GM18499 (cell line): ENCODE results near the gene S1PR2.

Source experiments
- ATAC-seq: cut with Tn5 transposase; IDR thresholded peaks from one replicate; pipeline ENCODE4 v1.9.1; 2021; ENCODE audit warnings: moderate number of reproducible peaks; ENCODE audit not compliant: insufficient read depth, unreplicated experiment

The S1PR2 gene, protein sequence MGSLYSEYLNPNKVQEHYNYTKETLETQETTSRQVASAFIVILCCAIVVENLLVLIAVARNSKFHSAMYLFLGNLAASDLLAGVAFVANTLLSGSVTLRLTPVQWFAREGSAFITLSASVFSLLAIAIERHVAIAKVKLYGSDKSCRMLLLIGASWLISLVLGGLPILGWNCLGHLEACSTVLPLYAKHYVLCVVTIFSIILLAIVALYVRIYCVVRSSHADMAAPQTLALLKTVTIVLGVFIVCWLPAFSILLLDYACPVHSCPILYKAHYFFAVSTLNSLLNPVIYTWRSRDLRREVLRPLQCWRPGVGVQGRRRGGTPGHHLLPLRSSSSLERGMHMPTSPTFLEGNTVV

DNA sequence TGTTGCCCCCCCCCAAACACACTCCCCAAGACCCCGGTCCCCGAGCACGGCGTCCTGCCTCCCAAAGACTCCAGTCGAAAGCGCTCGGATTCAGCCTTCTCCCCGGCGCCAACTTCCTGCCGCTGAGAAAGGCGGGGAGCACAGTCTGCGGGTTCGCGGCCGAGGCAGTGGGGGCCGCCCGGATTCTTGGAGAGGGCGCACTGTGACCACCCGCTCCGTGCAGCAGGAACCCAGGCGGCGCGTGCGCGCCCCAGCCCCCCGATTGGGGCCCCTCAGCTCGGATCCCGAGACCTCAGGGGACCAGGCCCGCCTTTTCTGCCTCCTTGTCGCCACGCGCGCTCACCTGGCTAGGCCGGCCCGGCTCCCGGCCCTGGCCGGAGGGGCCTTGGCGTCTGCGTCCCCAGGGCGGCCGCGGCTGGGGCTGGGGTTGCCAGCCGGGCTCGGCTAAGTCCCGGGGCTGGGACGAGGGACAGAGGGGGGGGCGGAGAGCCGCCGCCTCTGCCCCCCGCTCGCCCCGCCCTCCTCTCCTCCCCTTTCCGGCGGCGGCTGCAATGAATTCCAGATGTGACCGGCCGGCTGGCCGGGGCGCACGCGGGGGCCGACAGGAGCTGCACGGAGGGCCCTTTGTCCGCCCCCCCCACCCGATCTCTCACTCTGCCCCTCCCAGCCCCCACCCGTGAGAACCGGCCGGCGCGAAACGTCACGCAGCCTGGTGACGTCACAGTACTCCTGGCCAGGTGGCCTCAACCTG is at the start of gene S1PR2:
Gene S1PR2 (minus strand): TSS at position 471 of the 751 bp plus-strand sequence. CDS start 6,426 bp downstream, outside the sequence.
- no peak for ATAC-seq

DNA sequence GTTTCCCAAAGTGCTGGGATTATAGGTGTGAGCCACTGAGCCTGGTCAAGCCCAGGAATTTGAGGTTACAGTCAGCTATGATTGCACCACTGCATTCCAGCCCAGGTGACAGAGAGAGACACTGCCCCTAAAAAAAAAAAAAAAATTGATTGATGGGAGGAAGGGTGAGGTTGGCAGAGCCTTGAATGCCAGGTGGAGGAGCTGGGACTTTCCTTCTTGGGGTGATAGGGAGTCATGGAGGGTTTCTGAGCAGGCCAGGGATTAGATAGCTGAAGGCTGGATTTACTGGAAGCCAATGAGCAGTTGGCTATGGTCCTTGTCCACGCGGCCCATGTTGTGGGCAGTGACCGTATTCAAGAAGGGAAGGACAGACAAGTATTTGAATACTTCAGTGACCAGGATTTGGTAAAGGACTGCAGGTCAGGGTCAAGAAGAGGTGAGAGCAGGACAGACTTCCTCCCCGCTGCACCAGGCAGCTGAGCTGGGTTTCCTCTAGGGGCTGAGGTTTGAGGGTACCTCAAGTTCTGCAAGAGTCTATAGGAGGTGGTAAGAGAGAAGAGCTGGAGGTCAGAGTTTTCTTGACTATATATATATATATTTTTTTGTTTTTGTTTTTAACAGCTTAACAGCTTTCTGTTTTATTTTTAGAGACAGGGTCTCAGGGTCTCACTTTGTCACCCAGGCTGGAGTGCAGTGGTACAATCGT is 48.8 kb upstream of the S1PR2 start:
- no peak for ATAC-seq

DNA sequence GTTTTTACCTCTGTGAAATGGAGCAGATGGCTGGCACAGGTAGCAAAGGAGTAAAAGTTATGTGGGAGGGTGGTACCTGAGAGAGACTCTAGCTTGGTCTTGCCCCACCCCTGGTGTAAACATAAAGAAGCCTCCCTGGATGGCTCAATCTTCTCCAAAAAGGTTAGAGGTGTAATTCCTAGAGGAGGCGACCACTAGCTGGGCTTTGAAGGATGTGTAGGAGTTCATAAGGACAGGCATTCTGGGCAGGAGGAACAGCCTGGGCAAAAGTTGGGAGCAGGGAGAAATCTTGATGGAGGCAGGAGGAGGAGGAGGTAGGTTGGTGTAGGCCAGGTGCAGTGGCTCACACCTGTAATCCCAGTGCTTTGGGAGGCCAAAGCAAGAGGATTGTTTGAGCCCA is 47.8 kb upstream of the S1PR2 start:
- no peak for ATAC-seq

DNA sequence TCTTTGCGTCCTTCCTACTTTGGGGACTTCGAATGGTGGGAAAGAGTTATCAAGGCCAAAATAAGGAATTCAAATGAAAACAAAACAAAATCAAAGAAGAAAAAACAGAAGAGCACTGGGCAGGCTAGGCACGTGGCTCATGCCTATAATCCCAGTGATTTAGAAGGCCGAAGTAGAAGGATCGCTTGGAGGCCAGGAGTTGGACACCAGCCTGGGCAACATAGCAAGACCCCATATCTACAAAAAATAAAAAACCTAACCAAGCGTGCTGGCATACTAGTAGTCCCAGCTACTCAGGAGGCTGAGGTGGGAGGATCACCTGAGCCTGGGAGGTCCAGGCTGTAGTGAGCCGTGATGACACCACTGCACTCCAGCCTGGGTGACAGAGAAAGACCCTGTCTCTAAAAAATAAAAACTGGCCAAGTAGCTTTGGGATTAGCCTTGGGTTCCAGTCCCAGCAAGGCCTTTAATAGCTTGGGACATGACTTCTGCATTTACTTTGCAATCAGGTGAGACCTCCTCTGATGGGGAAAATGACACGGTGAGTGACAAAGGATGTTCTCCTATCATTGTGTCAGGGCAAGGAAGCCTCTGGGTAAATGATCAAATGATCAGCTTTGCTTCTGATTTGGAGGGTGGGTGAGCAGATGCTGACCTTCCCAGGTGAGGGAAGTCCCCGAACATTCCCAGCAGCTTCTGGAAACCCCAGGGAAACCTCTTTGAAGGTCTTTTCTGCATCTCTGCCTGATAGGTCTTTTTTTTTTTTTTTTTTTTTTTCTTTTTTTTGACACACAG is 46.9 kb upstream of the S1PR2 start:
- ATAC-seq: no peak

DNA sequence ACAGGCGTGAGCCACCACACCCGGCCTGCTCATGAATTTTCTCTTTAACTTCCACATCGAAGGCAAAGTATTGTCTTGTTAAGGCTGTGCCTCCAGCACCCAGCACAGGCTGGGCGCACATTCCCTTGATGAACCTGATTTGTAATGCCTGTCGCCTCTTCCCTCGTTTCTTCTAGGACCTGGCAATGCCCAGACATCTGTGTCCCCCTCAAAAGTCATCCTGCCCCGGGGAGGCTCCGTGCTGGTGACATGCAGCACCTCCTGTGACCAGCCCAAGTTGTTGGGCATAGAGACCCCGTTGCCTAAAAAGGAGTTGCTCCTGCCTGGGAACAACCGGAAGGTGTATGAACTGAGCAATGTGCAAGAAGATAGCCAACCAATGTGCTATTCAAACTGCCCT is 43.5 kb upstream of the S1PR2 start:
- ATAC-seq: no peak

DNA sequence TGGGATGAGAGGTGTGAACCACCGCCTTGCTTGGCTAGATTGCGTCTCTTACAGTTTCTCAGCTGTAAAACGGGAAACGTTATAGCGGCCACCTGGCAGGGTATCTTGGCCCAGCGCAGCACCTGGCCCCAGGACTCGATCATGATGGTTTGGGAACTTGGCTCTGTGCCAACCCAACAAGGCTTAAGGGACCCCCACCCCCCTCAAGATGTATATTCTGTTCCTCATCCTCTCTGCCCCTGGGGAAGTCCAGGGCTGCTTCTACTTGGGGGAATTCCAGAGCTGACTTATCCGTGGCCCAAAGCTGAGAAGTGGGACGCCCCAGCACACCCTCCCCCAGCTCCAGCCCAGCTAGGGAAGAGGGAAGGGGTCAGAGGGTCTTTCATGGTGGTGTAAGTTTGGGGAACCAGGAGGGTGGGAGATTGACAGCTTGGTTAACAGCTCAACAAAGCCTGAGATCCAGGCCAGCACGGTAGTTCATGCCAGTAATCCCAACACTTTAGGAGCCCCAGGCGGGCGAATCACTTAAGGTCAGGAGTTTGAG is 40.5 kb upstream of the S1PR2 start:
- no peak for ATAC-seq

DNA sequence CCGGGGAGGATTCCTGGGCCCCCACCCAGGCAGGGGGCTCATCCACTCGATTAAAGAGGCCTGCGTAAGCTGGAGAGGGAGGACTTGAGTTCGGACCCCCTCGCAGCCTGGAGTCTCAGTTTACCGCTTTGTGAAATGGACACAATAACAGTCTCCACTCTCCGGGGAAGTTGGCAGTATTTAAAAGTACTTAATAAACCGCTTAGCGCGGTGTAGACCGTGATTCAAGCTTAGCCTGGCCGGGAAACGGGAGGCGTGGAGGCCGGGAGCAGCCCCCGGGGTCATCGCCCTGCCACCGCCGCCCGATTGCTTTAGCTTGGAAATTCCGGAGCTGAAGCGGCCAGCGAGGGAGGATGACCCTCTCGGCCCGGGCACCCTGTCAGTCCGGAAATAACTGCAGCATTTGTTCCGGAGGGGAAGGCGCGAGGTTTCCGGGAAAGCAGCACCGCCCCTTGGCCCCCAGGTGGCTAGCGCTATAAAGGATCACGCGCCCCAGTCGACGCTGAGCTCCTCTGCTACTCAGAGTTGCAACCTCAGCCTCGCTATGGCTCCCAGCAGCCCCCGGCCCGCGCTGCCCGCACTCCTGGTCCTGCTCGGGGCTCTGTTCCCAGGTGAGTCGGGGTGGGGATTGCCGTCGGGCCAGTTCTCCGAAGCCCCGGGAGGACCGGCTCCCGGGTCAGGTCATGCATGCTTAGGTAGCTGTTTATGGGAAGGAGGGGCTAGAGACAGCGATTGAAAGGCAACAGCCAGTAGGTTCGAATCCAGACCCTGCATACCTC is 39.7 kb upstream of the S1PR2 start, which contains the start of gene ICAM1:
Gene ICAM1 (plus strand): TSS at position 505 of the 779 bp plus-strand sequence. CDS start 40 bp downstream, at position 545.
- no peak for ATAC-seq

DNA sequence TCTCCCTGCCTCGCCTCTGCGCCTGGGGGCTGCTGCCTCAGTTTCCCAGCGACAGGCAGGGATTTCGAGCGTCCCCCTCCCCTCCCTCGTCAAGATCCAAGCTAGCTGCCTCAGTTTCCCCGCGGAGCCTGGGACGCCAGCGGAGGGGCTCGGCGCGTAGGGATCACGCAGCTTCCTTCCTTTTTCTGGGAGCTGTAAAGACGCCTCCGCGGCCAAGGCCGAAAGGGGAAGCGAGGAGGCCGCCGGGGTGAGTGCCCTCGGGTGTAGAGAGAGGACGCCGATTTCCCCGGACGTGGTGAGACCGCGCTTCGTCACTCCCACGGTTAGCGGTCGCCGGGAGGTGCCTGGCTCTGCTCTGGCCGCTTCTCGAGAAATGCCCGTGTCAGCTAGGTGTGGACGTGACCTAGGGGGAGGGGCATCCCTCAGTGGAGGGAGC is 39.1 kb upstream of the S1PR2 start:
- ATAC-seq: no peak

DNA sequence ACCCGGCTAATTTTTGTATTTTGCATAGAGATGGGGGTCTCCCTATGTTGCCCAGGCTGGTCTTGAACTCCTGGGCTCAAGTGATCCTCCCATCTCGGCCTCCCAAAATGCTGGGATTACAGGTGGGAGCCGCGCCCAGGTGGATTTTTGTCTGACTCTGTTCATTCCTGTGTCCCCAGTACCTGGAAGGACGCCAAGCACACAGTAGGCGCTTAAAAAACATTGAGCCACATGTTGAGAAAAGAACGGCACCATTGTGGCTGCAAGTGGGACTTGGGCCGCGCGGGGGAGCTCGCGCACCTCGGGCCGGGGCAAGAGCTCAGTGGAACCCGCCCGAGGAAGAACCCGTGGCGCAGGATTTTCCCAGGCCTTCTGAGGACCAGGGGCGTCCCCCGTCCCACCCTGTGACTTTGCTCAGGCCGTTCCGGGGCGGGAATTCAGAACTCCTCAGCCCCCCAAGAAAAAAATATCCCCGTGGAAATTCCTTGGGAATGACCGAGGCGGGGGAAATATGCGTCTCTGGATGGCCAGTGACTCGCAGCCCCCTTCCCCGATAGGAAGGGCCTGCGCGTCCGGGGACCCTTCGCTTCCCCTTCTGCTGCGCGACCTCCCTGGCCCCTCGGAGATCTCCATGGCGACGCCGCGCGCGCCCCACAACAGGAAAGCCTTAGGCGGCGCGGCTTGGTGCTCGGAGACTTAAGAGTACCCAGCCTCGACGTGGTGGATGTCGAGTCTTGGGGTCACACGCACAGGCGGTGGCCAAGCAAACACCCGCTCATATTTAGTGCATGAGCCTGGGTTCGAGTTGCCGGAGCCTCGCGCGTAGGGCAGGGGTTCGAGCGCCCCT is 38.4 kb upstream of the S1PR2 start:
- no peak for ATAC-seq

DNA sequence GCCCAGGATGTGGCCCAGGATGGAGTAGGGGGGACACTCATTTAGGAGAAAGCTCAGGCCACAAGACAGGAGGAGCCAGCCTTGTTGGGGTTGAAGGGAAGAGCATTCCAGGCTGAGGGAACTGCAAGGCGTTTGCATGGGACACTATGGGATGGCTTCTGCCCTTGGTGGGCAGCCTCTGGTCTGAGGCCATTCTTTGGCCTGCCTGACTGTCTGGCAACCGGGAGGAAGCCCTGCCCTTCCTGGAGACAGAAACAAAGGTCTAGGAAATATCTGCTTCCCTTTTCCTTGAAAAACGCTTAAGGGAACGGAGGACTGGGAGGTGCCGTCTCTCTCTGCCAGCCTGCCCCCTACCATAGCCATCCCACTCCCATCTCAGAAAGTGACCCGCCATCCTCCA is 36.9 kb upstream of the S1PR2 start:
- no peak for ATAC-seq

DNA sequence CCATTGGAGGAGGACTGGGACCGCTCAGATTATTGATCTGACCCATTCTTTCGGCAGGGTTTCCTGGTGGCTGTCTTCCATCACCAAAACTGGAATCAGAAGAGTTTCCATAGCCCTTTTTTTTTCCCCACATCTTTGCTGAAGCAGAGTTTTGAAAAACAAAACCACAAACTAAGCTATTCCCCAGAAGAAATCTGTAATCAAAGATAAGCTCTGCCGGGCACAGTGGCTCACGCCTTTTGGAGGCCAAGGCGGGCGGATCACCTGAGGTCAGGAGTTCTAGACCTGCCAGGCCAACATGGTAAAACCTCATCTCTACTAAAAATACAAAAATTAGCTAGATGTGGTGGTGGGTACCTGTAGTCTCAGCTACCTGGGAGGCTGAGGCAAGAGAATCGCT is 35.6 kb upstream of the S1PR2 start:
- ATAC-seq: no peak

DNA sequence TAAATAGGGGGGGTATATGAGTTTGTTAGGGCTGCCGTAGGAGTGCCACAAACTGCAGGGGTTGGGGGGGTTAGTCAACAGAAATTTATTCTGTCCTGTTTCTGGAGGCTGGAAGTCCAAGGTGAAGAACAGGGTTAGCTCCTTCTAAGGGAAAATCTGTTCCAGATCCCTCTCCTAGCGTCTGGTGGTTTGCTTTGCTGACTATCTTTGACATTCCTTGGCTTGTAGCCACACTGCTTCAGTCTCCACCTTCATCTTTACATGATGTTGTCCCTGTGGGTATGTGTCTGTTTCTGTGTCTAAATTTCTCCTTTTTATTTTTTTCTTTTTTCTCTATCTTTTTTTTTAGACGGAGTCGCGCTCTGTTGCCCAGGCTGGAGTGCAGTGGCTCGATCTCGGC is 31.6 kb upstream of the S1PR2 start:
- ATAC-seq: no peak

DNA sequence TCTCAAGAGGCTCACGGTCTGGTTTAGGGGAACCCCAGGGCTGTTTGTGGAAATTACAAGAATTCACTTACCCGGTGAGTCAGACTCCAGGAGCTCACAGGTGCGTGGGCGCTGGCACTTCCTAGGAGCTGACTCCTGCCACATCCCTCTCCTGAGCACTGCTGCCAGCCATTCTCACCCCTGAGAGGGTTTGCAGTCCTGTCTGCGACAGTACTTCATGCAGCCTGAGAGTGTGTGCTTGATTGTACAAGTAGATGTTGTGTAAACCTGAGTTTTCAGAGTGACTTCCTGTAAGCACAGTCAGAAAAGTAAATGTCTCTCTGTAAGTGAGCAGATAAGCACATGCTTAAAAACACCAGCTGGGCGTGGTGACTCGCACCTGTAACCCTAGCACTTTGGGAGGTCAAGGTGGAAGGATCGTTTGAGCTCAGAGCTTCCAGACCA is 29.0 kb upstream of the S1PR2 start:
- no peak for ATAC-seq

DNA sequence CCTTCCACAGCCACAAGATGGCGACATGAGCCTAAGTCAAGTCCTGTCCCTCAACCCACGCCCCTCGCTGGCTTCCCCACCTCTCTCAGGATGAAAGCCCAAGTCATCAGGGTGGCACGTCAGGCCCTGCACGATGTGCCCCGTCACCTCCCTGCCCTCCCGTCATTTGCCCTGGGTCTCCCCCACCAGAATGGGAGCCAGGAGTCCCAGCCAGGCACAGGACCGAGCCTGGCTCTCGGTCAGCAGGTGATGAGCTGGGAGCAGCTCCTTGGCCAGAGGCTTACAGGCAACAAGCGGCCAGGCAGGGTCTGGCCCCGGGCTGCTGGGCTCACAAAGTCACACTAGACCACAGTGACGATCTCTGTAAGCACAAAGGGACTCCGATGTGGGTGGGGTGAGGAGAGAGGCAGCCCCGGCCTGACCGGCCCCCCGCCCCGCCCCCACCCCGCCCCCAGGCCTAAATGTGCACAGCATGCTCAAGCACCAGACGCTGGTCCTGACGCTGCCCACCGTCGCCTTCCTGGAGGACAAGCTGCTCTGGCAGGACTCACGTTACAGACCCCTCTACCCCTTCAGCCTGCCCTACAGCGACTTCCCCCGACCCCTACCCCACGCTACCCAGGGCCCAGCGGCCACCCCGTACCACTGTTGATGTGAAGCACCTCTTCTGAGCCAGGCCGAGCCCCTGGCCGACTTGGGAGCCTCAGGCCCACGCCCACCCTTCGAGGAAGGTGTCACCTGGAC is 28.2 kb upstream of the S1PR2 start:
- ATAC-seq: no peak

DNA sequence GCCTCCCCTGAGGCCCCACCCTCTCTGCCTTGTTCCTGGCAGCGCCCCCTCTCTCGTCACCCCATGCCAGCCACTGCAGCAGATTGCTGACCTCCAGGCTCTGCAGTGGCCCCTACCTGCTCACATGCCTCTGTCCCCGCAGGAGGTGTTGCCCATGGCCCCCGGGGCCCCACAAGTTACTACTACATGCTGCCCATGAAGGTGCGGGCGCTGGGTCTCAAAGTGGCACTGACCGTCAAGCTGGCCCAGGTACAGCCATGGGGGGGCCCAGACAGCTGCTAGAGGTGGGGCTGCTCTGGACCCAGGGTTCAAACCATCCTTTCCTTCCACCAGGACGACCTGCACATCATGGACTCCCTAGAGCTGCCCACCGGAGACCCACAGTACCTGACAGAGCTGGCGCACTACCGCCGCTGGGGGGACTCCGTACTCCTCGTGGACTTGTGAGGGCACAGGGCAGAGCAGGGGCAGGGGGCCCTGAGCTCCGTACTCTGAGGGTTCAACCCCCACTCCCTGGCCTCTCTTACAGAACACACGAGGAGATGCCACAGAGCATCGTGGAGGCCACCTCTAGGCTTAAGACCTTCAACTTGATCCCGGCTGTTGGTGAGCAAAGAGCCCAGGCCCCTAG is 27.1 kb upstream of the S1PR2 start:
- ATAC-seq: no peak

DNA sequence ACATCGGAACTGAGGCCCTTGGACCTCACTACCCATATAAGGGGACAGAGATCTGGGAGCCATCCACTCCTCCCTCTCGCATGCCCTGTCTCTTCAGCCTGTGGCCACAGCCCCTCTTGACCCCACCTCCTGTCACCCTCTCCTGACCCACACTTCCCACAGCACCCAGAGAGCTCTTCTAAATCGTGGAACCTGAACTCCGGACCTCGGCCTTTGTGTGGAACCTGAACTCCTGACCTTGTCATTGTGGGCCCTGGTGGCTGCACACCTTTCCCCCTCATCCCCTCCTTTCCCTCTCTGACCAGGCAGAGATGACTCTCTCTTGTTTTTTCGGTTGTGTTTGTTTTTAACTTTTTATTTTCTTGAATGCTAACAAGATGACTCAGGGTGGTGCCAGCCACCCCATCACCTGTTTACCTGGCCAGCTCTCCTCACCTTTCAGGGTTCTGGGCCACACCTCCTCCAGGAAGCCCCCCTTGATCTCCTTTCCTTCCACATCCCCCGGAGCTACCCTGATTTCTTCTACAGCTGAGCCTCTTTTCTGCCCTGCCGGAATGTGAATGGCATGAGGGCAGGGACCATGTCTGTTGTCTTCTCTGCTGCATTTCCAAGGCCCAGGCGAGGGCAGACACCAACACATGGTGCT is 26.0 kb upstream of the S1PR2 start:
- ATAC-seq: no peak

DNA sequence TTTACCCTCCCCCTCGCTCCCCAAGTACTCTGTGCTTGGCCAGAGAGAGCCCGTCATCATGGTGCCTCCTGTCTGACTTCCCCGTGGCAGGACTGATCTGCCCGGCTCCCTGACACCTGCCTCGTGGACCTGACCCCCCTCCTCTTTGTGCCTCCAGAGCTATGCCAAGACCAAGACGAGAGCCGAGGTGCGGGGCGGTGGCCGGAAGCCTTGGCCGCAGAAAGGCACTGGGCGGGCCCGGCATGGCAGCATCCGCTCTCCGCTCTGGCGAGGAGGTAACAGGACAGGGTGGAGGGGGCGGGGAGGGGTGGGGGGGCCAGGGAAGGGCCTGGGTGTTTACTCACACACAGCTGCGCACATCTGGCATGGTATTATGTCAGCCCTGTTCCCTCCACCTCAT is 25.4 kb upstream of the S1PR2 start:
- ATAC-seq: no peak
